Kidney (tissue), 14 donors: ENCODE measurements around the gene KLHL28. TPM values are rescaled to one million over a fixed set of nuclear protein-coding genes. Genes with fewer than 3 reads are reported as not detected.

ENCODE experiments used
- DNase-seq, 5 donors: peaks; one replicate each; pipeline ENCODE4 v3.0.0-alpha.2; 2013 to 2020
- FAIRE-seq: peaks from 2 replicates; lab custom pipeline; 2012; peaks lifted over from hg19 to GRCh38; lab: Jason Lieb, UNC
- H3K27ac ChIP-seq, 2 donors: one replicate each; pipeline ENCODE4 v1.7.0; 2013; ENCODE audit warnings: low read depth in 2 of 2, low read length in 2 of 2, inconsistent platforms in 1 of 2
- H3K27me3 ChIP-seq: one replicate; pipeline ENCODE4 v1.7.1; 2013; ENCODE audit warnings: low read length, inconsistent platforms; ENCODE audit not compliant: control insufficient read depth, insufficient read depth
- H3K36me3 ChIP-seq, 3 donors: one replicate each; pipeline versions ENCODE4 v1.7.0 to v1.7.1; 2013; ENCODE audit warnings: low read length in 3 of 3, control low read depth in 1 of 3, inconsistent platforms in 1 of 3; ENCODE audit not compliant: insufficient read depth in 3 of 3, control insufficient read depth in 2 of 3
- H3K4me1 ChIP-seq, 3 donors: one replicate each; pipeline versions ENCODE4 v1.7.0 to v1.7.1; 2013; ENCODE audit warnings: low read length in 3 of 3, inconsistent platforms in 1 of 3, low read depth in 1 of 3; ENCODE audit not compliant: control insufficient read depth in 2 of 3, insufficient read depth in 2 of 3
- H3K4me3 ChIP-seq, 3 donors: one replicate each; pipeline versions ENCODE4 v1.7.0 to v1.8.1; 2013; ENCODE audit warnings: low read length in 3 of 3, control low read depth in 1 of 3, inconsistent platforms in 1 of 3
- H3K9ac ChIP-seq, 3 donors: one replicate each; pipeline versions ENCODE4 v1.7.0 to v1.7.1; 2013; ENCODE audit warnings: low read length in 3 of 3, control low read depth in 1 of 3, inconsistent platforms in 1 of 3
- H3K9me3 ChIP-seq, 3 donors: one replicate each; pipeline versions ENCODE4 v1.7.0 to v1.7.1; 2013; ENCODE audit warnings: low read length in 3 of 3, control low read depth in 1 of 3, inconsistent platforms in 1 of 3; ENCODE audit not compliant: control insufficient read depth in 2 of 3, insufficient read depth in 1 of 3
- intact Hi-C: fragments of 100-400 bp; cut with DNase I; formaldehyde crosslinking; loops from one replicate; pipeline ENCODE4 v1.11.1; 2022
- polyA plus RNA-seq: library from polyadenylated mRNA; stranded (reverse); fragments of 350-450 nt; fragmentation: Illumina TruSeq; extraction: RNeasy Lipid Tissue Mini Kit (QIAGEN cat#74804); gene quantifications from one replicate; pipeline ENCODE4 v1.2.3, GENCODE V29; 2014; ENCODE audit warnings: low read depth, low replicate concordance; ENCODE audit not compliant: insufficient read depth
- total RNA-seq: library from RNA; stranded (reverse); fragmentation: NEBNext Ultra II Directional; extraction: Animal tissue kit (Norgen Biotek cat#: 25700); gene quantifications from one replicate; pipeline ENCODE4 v1.2.1, GENCODE V29; 2021
- TF ChIP-seq, protein P1 (sequence below): IDR thresholded peaks from 3 replicates; pipeline ENCODE4 v1.5.1; 2012; ENCODE audit warnings: mild to moderate bottlenecking, moderate library complexity, borderline replicate concordance; ENCODE audit not compliant: insufficient read depth; ENCODE audit errors: extremely low read depth
- donor health status: control.
- donor health status: control.
- donor health status: control.
- donor health status: control.
- donor health status: control.
- donor health status: DM: yes; HTN: yes; CAD: no.
- donor health status: Normal renal cell carcinoma (clear cell type).

The KLHL28 gene
- total and polyA plus RNA-seq, 2 donors from 2014 or later: 1.6 to 16.3 TPM

DNA sequence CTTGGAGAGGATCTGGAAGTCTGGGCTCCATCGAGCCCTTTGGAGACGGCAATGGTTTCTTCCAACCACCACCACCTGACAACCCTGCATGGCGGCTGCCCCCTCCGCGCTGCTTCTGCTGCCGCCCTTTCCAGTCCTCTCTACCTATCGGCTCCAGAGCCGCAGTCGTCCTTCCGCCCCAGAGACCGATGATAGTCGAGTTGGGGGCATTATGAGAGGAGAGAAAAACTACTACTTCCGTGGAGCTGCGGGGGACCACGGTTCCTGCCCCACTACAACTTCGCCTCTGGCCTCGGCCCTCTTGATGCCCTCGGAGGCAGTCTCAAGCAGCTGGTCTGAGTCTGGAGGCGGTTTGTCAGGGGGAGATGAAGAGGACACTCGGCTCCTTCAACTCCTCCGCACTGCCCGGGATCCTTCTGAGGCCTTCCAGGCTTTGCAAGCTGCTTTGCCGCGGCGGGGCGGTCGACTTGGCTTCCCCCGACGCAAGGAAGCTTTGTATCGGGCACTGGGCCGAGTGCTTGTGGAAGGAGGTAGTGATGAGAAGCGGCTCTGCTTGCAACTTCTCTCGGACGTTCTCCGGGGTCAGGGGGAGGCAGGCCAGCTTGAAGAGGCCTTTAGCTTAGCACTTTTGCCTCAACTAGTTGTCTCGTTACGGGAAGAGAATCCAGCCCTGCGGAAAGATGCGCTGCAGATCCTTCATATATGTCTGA is 742 bp upstream of the KLHL28 start:
- Histone ChIP-seq H3K9ac (peak overlapping the region; percentile 61 to 100 (median 88)), H3K4me3 (peak overlapping the region; percentile 80 to 100 (median 98)), H3K27ac (peak overlapping the region; percentile 71 to 80), H3K27me3 (no peaks in the 10 kb centered on the region), H3K36me3 (no peaks in the 10 kb centered on the region), H3K4me1 (peaks cover 3 to 16% (median 13%) of the 10 kb centered on the region in 3 donors), H3K9me3 (no peaks in the 10 kb centered on the region)
- intact Hi-C loops: no loop called here
- FAIRE-seq (no peak), DNase-seq (peak; percentile 66 to 88 (median 84))
- TF ChIP-seq, protein P1, sequence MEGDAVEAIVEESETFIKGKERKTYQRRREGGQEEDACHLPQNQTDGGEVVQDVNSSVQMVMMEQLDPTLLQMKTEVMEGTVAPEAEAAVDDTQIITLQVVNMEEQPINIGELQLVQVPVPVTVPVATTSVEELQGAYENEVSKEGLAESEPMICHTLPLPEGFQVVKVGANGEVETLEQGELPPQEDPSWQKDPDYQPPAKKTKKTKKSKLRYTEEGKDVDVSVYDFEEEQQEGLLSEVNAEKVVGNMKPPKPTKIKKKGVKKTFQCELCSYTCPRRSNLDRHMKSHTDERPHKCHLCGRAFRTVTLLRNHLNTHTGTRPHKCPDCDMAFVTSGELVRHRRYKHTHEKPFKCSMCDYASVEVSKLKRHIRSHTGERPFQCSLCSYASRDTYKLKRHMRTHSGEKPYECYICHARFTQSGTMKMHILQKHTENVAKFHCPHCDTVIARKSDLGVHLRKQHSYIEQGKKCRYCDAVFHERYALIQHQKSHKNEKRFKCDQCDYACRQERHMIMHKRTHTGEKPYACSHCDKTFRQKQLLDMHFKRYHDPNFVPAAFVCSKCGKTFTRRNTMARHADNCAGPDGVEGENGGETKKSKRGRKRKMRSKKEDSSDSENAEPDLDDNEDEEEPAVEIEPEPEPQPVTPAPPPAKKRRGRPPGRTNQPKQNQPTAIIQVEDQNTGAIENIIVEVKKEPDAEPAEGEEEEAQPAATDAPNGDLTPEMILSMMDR: no peak

GRCh38 chr14:44961151-44961553 is 595 bp downstream of the KLHL28 start:
- Histone ChIP-seq H3K9ac (peak overlapping the region; percentile 13 to 100 (median 75)), H3K9me3 (no peaks in the 10 kb centered on the region), H3K4me1 (peaks cover 3 to 14% (median 11%) of the 10 kb centered on the region in 3 donors), H3K27ac (peak overlapping the region; percentile 55 to 80), H3K4me3 (peak overlapping the region; percentile 84 to 100 (median 98)), H3K36me3 (no peaks in the 10 kb centered on the region), H3K27me3 (no peaks in the 10 kb centered on the region)
- FAIRE-seq: no peak
- TF ChIP-seq, protein P1: no peak
- intact Hi-C loops: no loop called here
- peak; percentile 49 to 87 (median 85) for DNase-seq

DNA sequence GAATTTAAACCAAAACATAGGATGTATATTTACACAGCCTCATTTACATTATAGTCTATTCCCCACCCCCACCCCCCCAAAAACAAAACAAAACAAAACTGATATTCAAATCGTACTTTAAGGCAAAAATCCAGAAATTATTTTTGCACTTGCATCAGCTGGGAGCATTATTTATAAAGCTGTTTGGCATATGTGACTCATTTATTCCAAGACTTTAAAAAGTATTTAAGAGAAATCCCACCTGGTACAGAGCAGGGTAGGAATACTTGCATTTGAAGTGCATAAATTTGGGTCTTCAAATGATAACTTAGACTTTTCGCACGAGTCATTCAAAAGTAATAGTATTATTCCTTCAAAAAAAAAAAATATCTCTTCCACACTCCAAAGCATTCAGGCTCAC is 1.1 kb downstream of the KLHL28 start:
- FAIRE-seq: no peak

More for the DNA sequence above, 1.1 kb downstream of the KLHL28 start:
- Histone ChIP-seq H3K9me3 (no peaks in the 10 kb centered on the region), H3K4me3 (peak overlapping the region; percentile 84 to 100 (median 98)), H3K4me1 (peaks cover 3 to 14% (median 11%) of the 10 kb centered on the region in 3 donors), H3K9ac (peak overlapping the region in 2 of 3 donors; percentile 75 to 100), H3K36me3 (no peaks in the 10 kb centered on the region), H3K27me3 (no peaks in the 10 kb centered on the region), H3K27ac (peak overlapping the region in 1 of 2 donors; percentile 80)
- no peak for DNase-seq
- intact Hi-C loops: no loop called here
- TF ChIP-seq, protein P1: no peak
